Left kidney (tissue), 8 donors: ENCODE data around the gene CFAP97D1. TPM values are rescaled to one million over a fixed set of nuclear protein-coding genes. Genes with fewer than 3 reads are reported as not detected.

Experiments used
- DNase-seq: peaks from one replicate; pipeline ENCODE4 v3.0.0-alpha.2; 2013
- long read RNA-seq, 8 donors: transcript quantifications; one replicate each; lab custom pipeline, GENCODE V29; 2026
- polyA plus RNA-seq: library from polyadenylated mRNA; unstranded; fragments of 120-200 nt; gene quantifications from one replicate; pipeline ENCODE4 v1.2.1, GENCODE V29; 2013; ENCODE audit not compliant: insufficient read length

The CFAP97D1 gene
- polyA plus RNA-seq = 0.10 TPM
- long read RNA-seq, donor 1 = 0 reads
- long read RNA-seq, donor 2 = 0 reads
- long read RNA-seq, donor 3 = 0 reads
- long read RNA-seq, donor 4 = 0 reads
- long read RNA-seq, donor 5 = 0 reads
- long read RNA-seq, donor 6 = 0 reads
- long read RNA-seq, donor 7 = 0 reads
- long read RNA-seq, donor 8 = 0 reads

- no peak for DNase-seq
Measured at GRCh38 chr17:43780135-43780534, at the start of gene CFAP97D1. Gene CFAP97D1, plus strand, starts transcription at chr17:43780435. Its CDS starts 28 bp downstream, at chr17:43780463.

DNA sequence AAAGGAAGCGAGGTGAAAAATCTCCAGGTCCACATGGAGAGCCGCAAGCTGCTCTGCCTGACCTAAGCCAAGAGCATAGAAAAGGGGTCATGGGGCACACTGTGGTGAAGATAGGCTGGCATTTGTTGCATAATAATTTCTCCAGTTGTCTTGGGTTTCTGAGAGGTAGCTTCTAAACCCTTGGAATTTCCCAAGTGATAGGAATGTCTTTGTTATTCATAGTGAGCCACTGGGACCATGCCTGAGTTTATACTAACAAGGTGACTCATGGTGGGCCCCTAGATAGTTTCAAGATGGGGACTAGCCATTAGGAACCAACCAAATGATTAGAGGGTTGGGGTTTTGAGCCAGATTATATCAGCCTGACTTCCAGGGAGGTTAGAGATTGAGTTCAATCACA is 47.3 kb upstream of the CFAP97D1 start:
- no peak for DNase-seq

- DNase-seq = no peak
Measured at GRCh38 chr17:43733956-43734355, 46.3 kb upstream of the CFAP97D1 start.

DNA sequence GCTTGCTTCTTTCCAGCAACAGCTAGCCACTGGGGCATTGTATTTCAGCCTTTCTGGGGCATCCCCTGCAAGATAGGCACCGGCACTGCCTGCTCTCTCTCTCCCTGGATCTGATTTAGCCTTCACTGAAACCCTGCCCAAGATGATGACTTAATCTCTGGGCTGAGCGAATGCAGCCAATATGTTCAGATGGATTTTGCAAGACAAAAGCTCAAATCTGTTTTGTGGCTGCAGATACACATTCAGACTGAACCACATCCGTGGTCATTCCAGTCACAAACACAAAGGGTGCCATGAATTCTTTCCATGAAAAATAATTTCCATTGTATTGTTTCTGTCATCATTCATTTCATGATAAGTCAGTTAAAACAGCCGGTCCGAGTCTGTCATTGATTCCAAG is 45.9 kb upstream of the CFAP97D1 start:
- DNase-seq = no peak

DNA sequence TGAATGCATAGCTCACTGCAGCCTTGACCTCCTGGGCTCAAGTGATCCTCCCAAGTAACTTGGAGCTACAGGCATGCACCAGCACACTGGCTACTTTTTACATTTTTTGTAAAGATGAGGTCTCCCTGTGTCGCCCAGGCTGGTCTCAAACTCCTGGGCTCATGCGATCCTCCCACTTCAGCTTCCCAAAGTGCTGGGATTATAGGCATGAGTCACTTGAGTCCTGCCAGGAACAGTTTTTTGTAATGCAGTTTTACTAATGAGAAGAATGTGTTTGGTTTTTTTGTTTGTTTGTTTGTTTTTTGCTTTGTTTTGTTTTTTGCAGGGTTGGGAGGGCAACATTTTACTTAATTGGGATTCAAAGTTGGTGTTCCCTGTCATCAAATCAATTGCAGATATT is 43.8 kb upstream of the CFAP97D1 start:
- DNase-seq = no peak

- no peak for DNase-seq
Measured at GRCh38 chr17:43737722-43738121, 42.5 kb upstream of the CFAP97D1 start.

GRCh38 chr17:43740541-43740940 is 39.7 kb upstream of the CFAP97D1 start:
- no peak for DNase-seq

- no peak for DNase-seq
Measured at GRCh38 chr17:43741636-43742035, 38.6 kb upstream of the CFAP97D1 start.

GRCh38 chr17:43745541-43745940 is 34.7 kb upstream of the CFAP97D1 start:
- no peak for DNase-seq

GRCh38 chr17:43750153-43750552 is 30.1 kb upstream of the CFAP97D1 start:
- DNase-seq = no peak

GRCh38 chr17:43753493-43754129 is 26.6 kb upstream of the CFAP97D1 start:
- no peak for DNase-seq

DNA sequence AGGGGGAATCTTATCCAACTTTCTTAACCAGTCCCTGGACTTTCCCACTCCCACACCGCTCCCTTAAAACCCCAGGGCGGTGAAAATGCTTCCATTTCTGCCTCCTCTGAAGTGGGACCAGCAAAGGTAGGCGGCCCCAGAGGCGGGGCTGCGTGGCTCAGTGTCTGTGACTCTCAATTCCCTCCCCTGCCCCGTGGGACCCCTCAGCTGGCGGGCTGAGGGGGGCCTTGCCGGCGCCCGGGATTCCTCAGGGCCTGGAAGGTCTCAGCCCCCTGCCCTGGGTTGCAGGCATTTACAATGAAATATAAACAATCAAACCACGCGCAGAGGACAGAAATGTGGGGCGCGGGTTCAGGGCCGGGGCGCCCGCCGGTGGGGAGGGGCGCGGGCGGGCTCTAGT is 25.3 kb upstream of the CFAP97D1 start:
- no peak for DNase-seq

GRCh38 chr17:43755389-43755875 is 24.8 kb upstream of the CFAP97D1 start:
- no peak for DNase-seq

DNA sequence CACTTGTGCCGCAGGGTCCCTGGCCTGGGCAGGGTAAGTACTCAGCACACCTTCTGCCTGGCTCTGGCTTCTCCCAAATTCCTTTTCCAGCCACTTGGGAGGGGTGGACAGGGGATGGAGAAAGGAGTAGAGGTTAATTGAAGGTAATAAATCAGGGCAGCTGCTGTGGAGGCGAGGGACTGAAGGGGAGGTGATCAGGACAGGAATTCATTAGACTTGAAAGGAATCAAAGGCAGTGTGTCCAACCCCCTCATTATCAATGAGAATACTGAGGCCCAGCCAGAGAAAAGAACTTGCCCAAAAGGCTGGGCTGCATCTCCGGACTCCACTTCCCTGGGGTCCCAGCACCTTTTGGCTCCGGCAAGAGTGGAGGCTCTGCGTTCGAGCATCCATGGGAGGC is 24.0 kb upstream of the CFAP97D1 start:
- no peak for DNase-seq

DNA sequence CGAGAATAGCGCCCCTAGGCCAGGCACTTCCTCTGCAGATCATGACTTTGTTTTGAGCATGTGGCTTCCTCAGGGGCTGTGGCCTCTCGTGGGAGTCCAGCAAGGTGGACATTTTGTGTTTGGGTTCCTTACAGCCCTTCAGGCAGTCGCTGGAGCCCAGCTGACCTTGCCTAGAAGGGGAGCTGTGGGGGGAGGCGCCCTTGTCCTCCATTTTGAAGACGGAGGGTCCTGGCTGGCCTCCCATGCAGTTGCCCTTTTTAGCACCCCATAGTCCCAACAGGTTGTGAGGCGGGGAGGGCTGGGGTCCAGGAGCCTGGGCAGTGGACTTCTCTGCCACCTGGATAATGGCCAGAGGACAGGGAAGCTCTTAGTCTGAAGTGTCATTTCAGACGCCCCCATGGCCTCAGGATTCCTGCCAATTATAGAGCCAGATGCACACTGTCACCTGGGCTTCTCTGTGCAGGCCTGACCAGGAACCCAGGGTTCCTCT is 23.0 kb upstream of the CFAP97D1 start:
- no peak for DNase-seq

- DNase-seq = no peak
Measured at GRCh38 chr17:43758086-43758485, 22.1 kb upstream of the CFAP97D1 start.

GRCh38 chr17:43758497-43759174 is 21.6 kb upstream of the CFAP97D1 start, which contains the start of gene SOST:
Gene SOST, minus strand, starts transcription at chr17:43758791. Its CDS starts 50 bp downstream, at chr17:43758741.
- no peak for DNase-seq

DNA sequence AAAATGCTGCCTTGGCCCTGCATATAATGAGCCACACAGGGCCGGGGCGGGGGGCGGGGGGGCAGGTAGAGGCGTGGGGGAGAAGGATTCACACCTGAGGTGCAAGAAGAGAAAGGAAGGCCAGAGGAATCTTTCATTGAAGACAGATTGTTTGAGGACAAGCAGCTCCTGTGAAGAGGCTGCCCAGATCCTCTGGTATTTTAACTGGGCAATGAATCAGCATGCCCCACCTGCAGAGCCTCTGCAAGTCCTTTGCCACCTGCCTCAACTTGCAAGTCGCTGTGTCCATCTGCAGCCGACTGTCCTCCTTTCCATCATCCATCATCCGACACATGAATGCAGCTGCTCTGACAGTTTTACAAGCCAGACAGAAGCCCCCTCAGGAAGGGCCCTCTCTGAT is 20.4 kb upstream of the CFAP97D1 start:
- DNase-seq = no peak

GRCh38 chr17:43760254-43760852 is 19.9 kb upstream of the CFAP97D1 start:
- peak; percentile 96 for DNase-seq

DNA sequence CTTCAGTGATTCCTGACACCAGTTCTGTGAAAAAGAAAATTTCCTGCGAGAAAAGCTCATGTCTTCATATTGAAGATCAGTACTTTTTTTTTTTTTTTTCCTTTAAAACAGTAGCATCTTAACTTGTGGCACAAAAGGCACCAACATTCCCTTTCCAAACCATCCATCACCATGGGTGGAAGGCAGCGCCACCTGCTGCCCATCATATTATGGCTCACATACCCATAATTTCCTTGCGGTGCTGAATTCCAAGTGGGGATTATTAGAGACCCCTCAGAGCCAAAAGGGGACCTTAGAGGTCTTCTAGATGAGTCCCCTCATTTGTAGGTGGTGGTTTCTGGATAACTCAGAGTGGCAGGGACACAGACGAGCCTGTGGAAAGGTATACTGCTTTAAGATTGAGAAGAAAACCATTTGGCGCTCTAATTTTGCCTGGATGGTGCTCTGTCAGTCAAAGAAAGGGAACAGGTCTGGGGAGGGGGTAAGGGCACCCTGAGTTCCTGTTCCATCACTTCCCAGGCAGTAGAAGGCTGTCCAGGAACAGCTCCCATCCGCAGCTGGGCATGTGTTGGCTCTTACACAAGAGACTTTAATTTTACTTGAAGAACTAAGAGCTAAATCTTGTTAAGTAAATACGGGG is 13.7 kb upstream of the CFAP97D1 start:
- peak; percentile 62 for DNase-seq

GRCh38 chr17:43767053-43767712 is 13.1 kb upstream of the CFAP97D1 start:
- no peak for DNase-seq

DNA sequence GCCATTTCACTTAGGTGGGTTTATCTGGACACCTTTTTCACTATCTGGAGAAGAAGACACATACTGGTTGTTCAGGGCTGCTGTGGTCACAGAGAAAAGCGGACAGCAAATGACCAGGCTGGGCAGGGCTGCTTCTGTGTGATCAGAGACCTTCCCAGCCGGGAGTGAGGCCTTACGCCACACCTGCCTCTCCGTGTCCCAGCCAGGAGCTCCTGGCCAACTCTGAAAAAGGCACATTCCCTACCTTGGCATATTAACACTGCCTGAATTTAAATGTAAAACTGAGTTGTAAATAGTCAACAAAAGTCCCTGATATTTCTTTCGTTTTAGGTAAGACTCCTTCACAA is 12.5 kb upstream of the CFAP97D1 start:
- no peak for DNase-seq
